ENCODE data around the gene SUDS3.

Gene SUDS3

GRCh38 chr12:118456741-118457140 lies 80.4 kb downstream of the SUDS3 start:
- DNase-seq = no peak

GRCh38 chr12:118459110-118459509 lies 82.8 kb downstream of the SUDS3 start:
- no peak for DNase-seq

GRCh38 chr12:118463677-118464076 lies 87.3 kb downstream of the SUDS3 start:
- no peak for DNase-seq

- no peak for DNase-seq
Observed at GRCh38 chr12:118465706-118466105, 89.4 kb downstream of the SUDS3 start.

Measured in femur (tissue), 1 donor.